ENCODE measurements around the gene EFCAB11.

GRCh38 chr14:89775946-89776345, 178.6 kb downstream of the EFCAB11 start:
- TF ChIP-seq POLR2AphosphoS5 (IDR thresholded peaks at IDR 0.05; ENCODE audit: low read depth), result no peak
- no peak for TF ChIP-seq CTCF (IDR thresholded peaks at IDR 0.05; ENCODE audit: insufficient read depth, low read length)
- no peak for TF ChIP-seq GABPA (IDR thresholded peaks at IDR 0.05; ENCODE audit: low read depth)
- no peak for TF ChIP-seq REST (IDR thresholded peaks at IDR 0.05; ENCODE audit: insufficient replicate concordance, low read depth)
- no peak for TF ChIP-seq SPI1 (IDR thresholded peaks at IDR 0.05; ENCODE audit: borderline replicate concordance, low read depth)
